NCI-H460 (cell line): ENCODE data around the gene RABEP1. TPM values are rescaled to one million over a fixed set of nuclear protein-coding genes. Genes with fewer than 3 reads are reported as not detected.

ENCODE experiments used
- DNase-seq: peaks from one replicate; pipeline ENCODE4 v3.0.0-alpha.2; 2016; ENCODE audit warnings: low read depth; ENCODE audit errors: extremely low read depth
- total RNA-seq: library from RNA; depleted of rRNA; stranded (reverse); fragments of >200 nt; shearing (Covaris generic); gene quantifications from 2 replicates; pipeline ENCODE4 v1.2.3, GENCODE V29; 2014

Gene RABEP1
- total RNA-seq, 1 experiment from 2014 or later: 54.2 TPM

GRCh38 chr17:5264893-5265292, 17.2 kb upstream of the RABEP1 start:
- DNase-seq: no peak

- DNase-seq: no peak
Observed at GRCh38 chr17:5269241-5269960, 12.7 kb upstream of the RABEP1 start.

GRCh38 chr17:5272322-5272721, 9.8 kb upstream of the RABEP1 start:
- no peak for DNase-seq

GRCh38 chr17:5282642-5283217, 646 bp downstream of the RABEP1 start:
- DNase-seq: no peak

GRCh38 chr17:5283571-5284315, 1.7 kb downstream of the RABEP1 start:
- no peak for DNase-seq

- DNase-seq: no peak
Observed at GRCh38 chr17:5284681-5285080, 2.6 kb downstream of the RABEP1 start.

- DNase-seq: no peak
Observed at GRCh38 chr17:5286846-5287245, 4.8 kb downstream of the RABEP1 start.

GRCh38 chr17:5291683-5292350, 9.7 kb downstream of the RABEP1 start:
- DNase-seq: no peak

- no peak for DNase-seq
Observed at GRCh38 chr17:5297245-5297644, 15.2 kb downstream of the RABEP1 start.

GRCh38 chr17:5299383-5299782, 17.3 kb downstream of the RABEP1 start:
- no peak for DNase-seq

GRCh38 chr17:5304636-5305035, 22.6 kb downstream of the RABEP1 start:
- DNase-seq: no peak

- no peak for DNase-seq
Observed at GRCh38 chr17:5309851-5310250, 27.8 kb downstream of the RABEP1 start.

GRCh38 chr17:5325851-5326250, 43.8 kb downstream of the RABEP1 start:
- no peak for DNase-seq

- no peak for DNase-seq
Observed at GRCh38 chr17:5329784-5330557, 47.9 kb downstream of the RABEP1 start.

- DNase-seq: no peak
Observed at GRCh38 chr17:5330981-5331380, 48.9 kb downstream of the RABEP1 start.

GRCh38 chr17:5331506-5331905, 49.4 kb downstream of the RABEP1 start:
- DNase-seq: no peak

GRCh38 chr17:5344914-5345313, 62.8 kb downstream of the RABEP1 start:
- no peak for DNase-seq

GRCh38 chr17:5352681-5353289, 70.7 kb downstream of the RABEP1 start:
- no peak for DNase-seq

GRCh38 chr17:5354310-5354709, 72.2 kb downstream of the RABEP1 start:
- DNase-seq: no peak

GRCh38 chr17:5354886-5355415, 72.9 kb downstream of the RABEP1 start:
- DNase-seq: no peak
